HG03565 (cell line): Measurements from ENCODE around the gene KCNB1.

Experiments
- ATAC-seq: cut with Tn5 transposase; IDR thresholded peaks from one replicate; pipeline ENCODE4 v1.9.1; 2021; ENCODE audit warnings: mild to moderate bottlenecking, moderate library complexity; ENCODE audit not compliant: unreplicated experiment

Gene KCNB1

GRCh38 chr20:49501917-49502316, 19.4 kb upstream of the KCNB1 start:
- no peak for ATAC-seq

GRCh38 chr20:49497398-49497669, 14.9 kb upstream of the KCNB1 start:
- no peak for ATAC-seq

- ATAC-seq: no peak
These were observed 14.3 kb upstream of the KCNB1 start for GRCh38 chr20:49496553-49497397.

- no peak for ATAC-seq
These were observed 13.6 kb upstream of the KCNB1 start for GRCh38 chr20:49496043-49496442.

GRCh38 chr20:49490689-49491088, 8.2 kb upstream of the KCNB1 start:
- no peak for ATAC-seq

GRCh38 chr20:49489688-49490087, 7.2 kb upstream of the KCNB1 start:
- no peak for ATAC-seq

- no peak for ATAC-seq
These were observed 3.6 kb upstream of the KCNB1 start for GRCh38 chr20:49486064-49486463.

- ATAC-seq: no peak
These were observed 3.1 kb upstream of the KCNB1 start for GRCh38 chr20:49485563-49485962.

- ATAC-seq: no peak
These were observed 2.0 kb upstream of the KCNB1 start for GRCh38 chr20:49484180-49485140.

GRCh38 chr20:49483696-49484123, 1.2 kb upstream of the KCNB1 start:
- no peak for ATAC-seq

GRCh38 chr20:49483018-49483695, 689 bp upstream of the KCNB1 start:
- no peak for ATAC-seq

- no peak for ATAC-seq
These were observed 295 bp downstream of the KCNB1 start for GRCh38 chr20:49482173-49482572.

- ATAC-seq: no peak
These were observed 1.4 kb downstream of the KCNB1 start for GRCh38 chr20:49481116-49481515.

GRCh38 chr20:49480236-49480635, 2.2 kb downstream of the KCNB1 start:
- ATAC-seq: no peak

GRCh38 chr20:49479785-49480184, 2.7 kb downstream of the KCNB1 start:
- ATAC-seq: no peak

- ATAC-seq: no peak
These were observed 3.4 kb downstream of the KCNB1 start for GRCh38 chr20:49478754-49479689.

- no peak for ATAC-seq
These were observed 4.2 kb downstream of the KCNB1 start for GRCh38 chr20:49478266-49478665.

GRCh38 chr20:49477200-49477599, 5.3 kb downstream of the KCNB1 start:
- ATAC-seq: no peak

GRCh38 chr20:49476016-49476355, 6.5 kb downstream of the KCNB1 start:
- ATAC-seq: no peak

- no peak for ATAC-seq
These were observed 7.0 kb downstream of the KCNB1 start for GRCh38 chr20:49475292-49476015.
